ENCODE results near the gene COL12A1. TPM values are rescaled to one million over a fixed set of nuclear protein-coding genes. Genes with fewer than 3 reads are reported as not detected.

Gene COL12A1
- polyA plus RNA-seq, 4 donors, result 0.67 to 32.3 (median 7.1) TPM

Other genes with a start within 250 kb of the COL12A1 start
- 1,000 to 10,000 TPM in 2 of 4 donors, 100 to 1,000 TPM in 2; 214 to 1,298 (median 910) TPM for gene COX7A2, start 37.7 kb upstream of the COL12A1 start, polyA plus RNA-seq
- gene TMEM30A, start 78.7 kb upstream of the COL12A1 start, polyA plus RNA-seq, result 10 to 100 TPM; 13.0 to 75.9 (median 23.2) TPM